ENCODE results near the gene JPT1.
A peak's percentile ranks its signal among the peaks of the same experiment; 100 is the strongest.
"Not testable (repeated sequence)": the region's sequence is repeated elsewhere in the genome, so short reads cannot be mapped to it uniquely, and the experiment has no call there.

JPT1 gene, protein sequence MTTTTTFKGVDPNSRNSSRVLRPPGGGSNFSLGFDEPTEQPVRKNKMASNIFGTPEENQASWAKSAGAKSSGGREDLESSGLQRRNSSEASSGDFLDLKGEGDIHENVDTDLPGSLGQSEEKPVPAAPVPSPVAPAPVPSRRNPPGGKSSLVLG

GRCh38 chr17:75154195-75155106, at the start of gene JPT1:
Gene JPT1 (minus strand): TSS chr17:75154512. CDS start chr17:75154397, 115 bp downstream.
- DNase-seq = peak; percentile 98

GRCh38 chr17:75199886-75200618, 45.7 kb upstream of the JPT1 start:
- no peak for DNase-seq

- DNase-seq = no peak
Observed at GRCh38 chr17:75194879-75195278, 40.6 kb upstream of the JPT1 start.

DNA sequence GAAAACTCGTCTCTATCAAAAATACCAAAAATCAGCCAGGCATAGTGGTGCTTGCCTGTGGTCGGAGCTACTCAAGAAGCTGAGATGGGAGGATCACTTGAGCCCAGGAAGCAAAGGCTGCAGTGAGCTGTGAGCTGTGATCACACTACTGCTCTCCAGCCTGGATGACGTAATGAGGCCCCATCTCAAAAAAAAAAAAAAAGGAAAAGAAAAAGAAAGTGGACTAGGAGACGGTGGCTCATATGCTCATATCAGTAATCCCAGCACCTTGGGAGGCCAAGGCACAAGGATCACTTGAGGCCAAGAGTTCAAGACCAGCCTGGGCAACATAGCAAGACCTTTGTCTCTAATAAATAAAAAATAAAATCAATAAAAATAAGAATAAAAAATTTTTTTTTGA, 37.3 kb upstream of the JPT1 start:
- no peak for DNase-seq

DNA sequence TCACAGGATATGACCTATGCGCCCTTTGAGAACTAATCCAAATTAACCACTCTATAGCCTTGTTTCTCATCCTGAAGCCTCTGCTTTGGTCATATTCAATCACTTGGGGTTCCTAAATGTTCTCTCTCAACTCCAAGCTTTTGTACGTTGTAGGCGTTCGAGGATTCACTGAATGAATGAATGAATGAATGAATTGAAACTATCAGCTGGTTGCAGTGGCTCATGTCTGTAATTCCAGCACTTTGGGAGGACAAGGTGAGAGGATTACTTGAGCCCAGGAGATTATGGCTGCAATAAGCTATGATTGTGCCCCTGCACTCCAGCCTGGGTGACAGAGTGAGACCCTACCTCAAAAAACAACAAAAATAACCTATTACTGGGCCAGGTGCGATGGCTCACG, 34.3 kb upstream of the JPT1 start:
- DNase-seq = no peak

DNA sequence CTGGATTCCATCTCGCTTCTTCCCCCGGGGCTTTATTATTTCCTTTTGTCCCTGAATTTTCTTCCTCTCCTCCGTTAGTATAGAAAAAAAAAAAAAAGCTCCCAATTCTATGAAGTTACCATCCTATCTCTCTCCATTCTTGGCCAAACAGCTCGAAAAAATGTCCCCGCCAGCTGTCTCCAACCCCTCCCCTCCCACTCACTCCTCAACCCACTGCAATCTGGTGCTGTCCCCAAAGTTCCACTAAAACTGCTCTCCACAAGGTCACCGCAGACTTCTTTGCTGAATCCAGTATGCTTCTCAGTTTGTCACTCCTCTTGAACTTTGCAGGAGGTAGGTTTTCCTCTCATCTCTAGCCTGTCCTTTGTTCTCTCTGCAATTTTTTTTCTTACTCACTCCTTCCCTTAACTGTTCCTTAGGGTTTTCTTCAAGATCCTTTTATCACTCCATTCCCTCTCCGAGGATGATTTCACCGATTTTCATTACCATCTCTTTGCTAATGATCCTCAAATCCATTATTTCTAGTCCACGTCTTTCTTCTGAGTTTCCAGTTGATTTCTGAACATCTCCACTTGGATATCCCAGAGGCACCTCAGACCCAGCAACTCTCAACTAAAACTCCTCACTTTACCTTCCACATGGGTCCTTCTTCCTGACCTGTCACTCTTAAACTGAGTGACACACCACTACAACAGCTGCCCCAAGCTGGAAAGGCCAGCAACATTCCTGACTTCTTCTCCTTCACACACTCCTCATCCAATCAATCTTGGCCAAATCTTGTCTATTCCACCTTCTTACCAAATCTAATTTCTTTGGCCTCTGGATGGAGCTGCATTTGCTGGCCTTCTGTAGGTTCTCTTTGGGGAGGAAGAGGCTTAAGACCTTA, 29.9 kb upstream of the JPT1 start:
- no peak for DNase-seq

DNA sequence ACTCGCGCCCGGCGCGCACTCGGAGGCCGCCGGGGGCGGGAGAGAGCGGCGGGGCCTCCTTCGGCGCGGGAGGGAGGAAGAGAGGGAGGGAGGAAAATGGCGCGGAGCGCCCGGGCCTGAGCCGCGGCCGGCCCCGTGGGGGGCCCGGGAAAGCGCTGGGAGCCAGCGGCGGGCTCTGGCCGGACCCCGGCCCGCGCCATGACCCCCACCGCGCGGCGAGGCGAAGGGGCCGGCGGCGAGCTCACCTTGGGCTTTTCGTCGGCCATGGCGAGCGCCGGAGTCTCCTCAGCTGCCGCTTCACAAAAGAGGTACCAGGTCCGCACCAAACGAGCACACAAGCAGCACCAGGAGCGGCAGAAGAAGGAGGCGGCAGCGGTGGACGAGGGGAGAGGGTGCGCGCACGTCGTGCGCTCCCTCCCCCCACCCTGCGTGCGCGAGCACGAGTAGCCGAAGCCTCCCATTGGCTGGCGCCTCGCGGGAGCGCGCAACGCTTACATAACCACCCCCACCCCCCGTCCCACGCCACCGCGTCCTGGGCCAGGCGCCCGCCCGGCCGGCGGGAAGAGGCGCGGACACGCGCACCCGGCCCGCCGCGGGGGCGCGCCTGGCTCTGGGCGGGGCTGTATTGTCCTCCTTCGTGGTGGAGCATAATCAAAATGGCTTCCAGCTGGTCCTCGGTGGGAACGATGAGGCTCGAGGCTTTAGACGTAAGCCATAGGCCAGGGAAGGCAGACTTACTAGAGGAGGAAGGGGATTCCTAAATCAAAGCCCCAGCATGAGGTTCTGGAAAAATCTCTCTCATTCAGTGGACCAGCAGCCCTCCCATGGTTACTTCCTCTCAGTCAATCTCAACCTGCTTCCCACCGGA, 28.5 kb upstream of the JPT1 start, which contains the start of gene SUMO2:
Gene SUMO2, minus strand, starts transcription at position 391 of the 868 bp plus-strand sequence. Its CDS starts 125 bp downstream, at position 266.
- DNase-seq = peak; percentile 84

- DNase-seq = no peak
Observed at GRCh38 chr17:75182319-75182568, 27.9 kb upstream of the JPT1 start.

GRCh38 chr17:75181608-75182318, 27.5 kb upstream of the JPT1 start:
- DNase-seq = no peak

DNA sequence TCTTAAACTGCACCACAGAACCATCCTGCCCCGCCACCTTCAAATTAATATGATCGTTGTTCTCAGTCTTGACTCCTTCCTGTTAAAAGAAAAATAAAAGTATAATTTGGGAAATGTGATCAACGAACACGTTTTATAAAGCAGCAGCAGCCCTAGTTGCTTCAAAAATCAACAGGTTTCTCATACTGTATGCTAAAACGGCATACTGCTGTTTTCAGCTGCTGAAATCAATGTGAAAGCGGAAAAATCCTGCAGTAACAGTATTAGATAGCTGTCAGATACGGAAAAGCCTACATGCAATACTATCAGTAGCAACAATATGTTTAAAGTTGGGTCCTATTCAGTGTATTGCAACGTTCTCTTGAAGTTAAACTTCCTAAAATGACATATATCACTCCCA, 26.8 kb upstream of the JPT1 start:
- no peak for DNase-seq

DNA sequence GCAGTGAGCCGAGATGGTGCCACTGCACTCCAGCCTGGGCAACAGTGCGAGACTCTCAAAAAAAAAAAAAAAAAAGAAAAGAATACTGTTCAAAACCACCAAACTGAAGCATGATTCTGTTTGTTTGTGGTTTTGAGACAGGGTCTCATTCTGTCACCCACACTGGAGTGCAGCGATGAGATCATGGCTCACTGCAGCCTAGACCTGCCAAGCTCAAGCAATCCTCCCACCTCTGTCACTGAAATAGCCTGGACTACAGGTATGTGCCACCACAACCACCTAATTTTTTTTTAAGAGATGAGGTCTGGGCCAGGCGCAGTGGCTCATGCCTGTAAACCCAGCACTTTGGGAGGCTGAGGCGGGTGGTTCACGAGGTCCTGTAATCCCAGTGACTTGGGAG, 24.1 kb upstream of the JPT1 start:
- DNase-seq = no peak

GRCh38 chr17:75176625-75177024, 22.3 kb upstream of the JPT1 start:
- no peak for DNase-seq

- DNase-seq = no peak
Observed at GRCh38 chr17:75174996-75175395, 20.7 kb upstream of the JPT1 start.

DNA sequence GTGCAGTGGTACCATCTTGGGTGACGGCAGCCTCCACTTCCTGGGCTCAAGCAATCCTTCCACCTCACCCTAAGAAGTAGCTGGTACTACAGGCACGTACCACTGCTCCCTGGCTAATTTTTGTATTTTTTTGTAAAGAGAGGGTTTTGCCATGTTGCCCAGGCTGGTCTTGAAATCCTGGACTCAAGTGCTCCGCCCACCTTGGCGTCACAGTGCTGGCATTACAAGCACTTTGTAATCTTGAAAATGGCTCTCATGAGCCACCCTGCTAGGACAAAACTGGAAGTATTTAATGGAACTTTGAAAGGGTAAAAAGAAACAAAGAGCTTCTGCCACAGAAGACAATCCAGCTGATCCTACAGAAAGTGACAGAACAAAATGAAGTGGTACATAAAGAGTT, 19.2 kb upstream of the JPT1 start:
- DNase-seq = no peak

GRCh38 chr17:75168998-75169397, 14.7 kb upstream of the JPT1 start:
- no peak for DNase-seq

DNA sequence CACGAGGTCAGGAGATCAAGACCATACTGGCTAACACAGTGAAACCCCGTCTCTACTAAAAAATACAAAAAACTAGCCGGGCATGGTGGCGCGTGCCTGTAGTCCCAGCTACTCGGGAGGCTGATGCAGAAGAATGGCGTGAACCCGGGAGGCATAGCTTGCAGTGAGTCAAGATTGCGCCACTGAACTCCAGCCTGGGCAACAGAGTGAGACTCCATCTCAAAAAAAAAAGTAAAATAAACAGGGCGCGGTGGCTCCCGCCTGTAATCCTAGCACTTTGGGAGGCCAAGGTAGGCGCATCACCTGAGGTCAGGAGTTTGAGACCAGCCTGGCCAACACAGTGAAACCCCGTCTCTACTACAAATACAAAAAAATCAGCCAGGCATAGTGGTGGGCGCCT, 10.3 kb upstream of the JPT1 start:
- not testable (repeated sequence) for DNase-seq

DNA sequence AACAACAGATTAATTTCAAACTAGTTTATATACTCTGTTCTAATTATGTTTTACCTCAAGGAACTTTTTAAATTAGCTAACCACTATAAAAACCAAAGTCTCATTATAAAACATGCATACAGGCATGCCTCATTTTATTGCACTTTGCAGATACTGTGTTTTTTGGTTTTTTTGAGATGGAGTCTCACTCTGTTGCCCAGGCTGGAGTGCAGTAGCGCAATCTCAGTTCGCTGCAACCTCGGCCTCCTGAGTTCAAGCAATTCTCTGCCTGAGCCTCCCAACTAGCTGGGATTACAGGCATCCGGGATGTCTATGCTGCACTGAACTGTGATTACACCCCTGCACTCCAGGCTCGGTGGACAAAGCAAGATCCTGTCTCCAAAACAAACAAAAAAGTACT, 8.8 kb upstream of the JPT1 start:
- DNase-seq = no peak

GRCh38 chr17:75160211-75160610, 5.9 kb upstream of the JPT1 start:
- no peak for DNase-seq

GRCh38 chr17:75159196-75160031, 5.1 kb upstream of the JPT1 start:
- no peak for DNase-seq

GRCh38 chr17:75158480-75158879, 4.2 kb upstream of the JPT1 start:
- not testable (repeated sequence) for DNase-seq

Measured in NCI-H446 treated with DMSO at 0.1 percent for 48 hours (cell line).